Panc1 (cell line): ENCODE data around the gene PRKAA1. TPM values are rescaled to one million over a fixed set of nuclear protein-coding genes. Genes with fewer than 3 reads are reported as not detected.
A peak's percentile ranks its signal among the peaks of the same experiment; 100 is the strongest.

ENCODE experiments used
- ATAC-seq: fragments of 200-7000 bp; cut with Tn5 transposase; 2 replicates; pipeline ENCODE4 v1.9.1; 2020; ENCODE audit warnings: mild to moderate bottlenecking, moderate library complexity
- BruUV-seq: library from RNA; stranded (reverse); fragments of 400-500 nt; replicated peaks from 2 replicates; lab custom pipeline; 2021; lab: Mats Ljungman, UMichigan
- CTCF ChIA-PET: fragments of 300-600 bp; sonication (Branson Sonifier 250); formaldehyde crosslinking; loops from one replicate; lab custom pipeline; 2022; ENCODE audit warnings: antibody characterized with exemption; lab: Charles Lee
- POLR2A ChIA-PET: fragments of 300-600 bp; sonication (Branson Sonifier 250); formaldehyde crosslinking; loops from one replicate; lab custom pipeline; 2022; ENCODE audit warnings: antibody characterized with exemption; lab: Charles Lee
- DNase-seq: peaks from one replicate; pipeline ENCODE4 v3.0.0-alpha.2; 2010; ENCODE audit warnings: low read depth, low spot score
- H3K27ac ChIP-seq: 2 replicates; pipeline ENCODE4 v1.5.1; 2011; ENCODE audit warnings: mild to moderate bottlenecking, low read length, inconsistent platforms
- H3K27me3 ChIP-seq: fragments of 200-500 bp; sonication (Bioruptor generic); 2 replicates; pipeline ENCODE4 v1.6.0; 2014; ENCODE audit warnings: low read length, inconsistent platforms; ENCODE audit not compliant: control insufficient read depth, insufficient read depth
- H3K36me3 ChIP-seq: fragments of 200-500 bp; sonication (Bioruptor generic); 2 replicates; pipeline ENCODE4 v1.5.1; 2014; ENCODE audit warnings: inconsistent platforms, mild to moderate bottlenecking, low read length, moderate library complexity; ENCODE audit not compliant: control insufficient read depth, insufficient read depth
- H3K4me1 ChIP-seq: 2 replicates; pipeline ENCODE4 v1.5.1; 2011; ENCODE audit warnings: inconsistent platforms, mild to moderate bottlenecking, low read length, moderate library complexity; ENCODE audit not compliant: control insufficient read depth, insufficient read depth
- H3K4me3 ChIP-seq, 2 experiments: 2 replicates each; pipeline ENCODE4 v1.5.1; 2011 to 2012; ENCODE audit warnings: low read depth in 2 of 2, low read length in 2 of 2, mild to moderate bottlenecking in 2 of 2, inconsistent platforms in 1 of 2, moderate library complexity in 1 of 2
- H3K9me3 ChIP-seq: fragments of 200-500 bp; sonication (Bioruptor generic); 2 replicates; pipeline ENCODE4 v1.5.1; 2014; ENCODE audit warnings: low read depth, mild to moderate bottlenecking, inconsistent platforms, low read length, moderate library complexity; ENCODE audit not compliant: control insufficient read depth, insufficient read depth
- POLR2AphosphoS5 ChIP-seq: IDR thresholded peaks from 2 replicates; pipeline ENCODE4 v1.6.1; 2012; ENCODE audit warnings: mild to moderate bottlenecking, low read depth, low read length, moderate library complexity
- SIN3A ChIP-seq: IDR thresholded peaks from 2 replicates; pipeline ENCODE4 v1.6.1; 2012; ENCODE audit warnings: low read depth, mild to moderate bottlenecking, low read length, moderate library complexity, borderline replicate concordance; ENCODE audit not compliant: insufficient read depth
- TCF7L2 ChIP-seq: IDR thresholded peaks from 2 replicates; pipeline ENCODE4 v1.6.1; 2011; ENCODE audit warnings: mild to moderate bottlenecking, low read depth, low read length, inconsistent platforms
- in situ Hi-C: cut with HindIII; loops from 2 replicates; pipeline ENCODE4 v1.10.0; 2016; ENCODE audit warnings: low sequenced_read_pairs, low pct_unique_long_range_greater_than_20kb
- intact Hi-C: fragments of 100-400 bp; cut with micrococcal nuclease; formaldehyde crosslinking; loops from one replicate; pipeline ENCODE4 v1.10.0; 2022; ENCODE audit not compliant: unreplicated experiment
- total RNA-seq: library from RNA; stranded (reverse); gene quantifications from one replicate; pipeline ENCODE4 v1.2.1, GENCODE V29; 2021; ENCODE audit not compliant: unreplicated experiment
- TF ChIP-seq, protein P1 (sequence below), 2 experiments: IDR thresholded peaks; 2 replicates each; pipeline ENCODE4 v1.6.1; 2011 to 2012; ENCODE audit warnings: low read depth in 2 of 2, control low read depth in 1 of 2, low read length in 1 of 2, mild to moderate bottlenecking in 1 of 2, moderate library complexity in 1 of 2; ENCODE audit not compliant: insufficient read depth in 1 of 2
- TF ChIP-seq, protein P2 (sequence below): fragments of 450-650 bp; IDR thresholded peaks from 2 replicates; pipeline ENCODE4 v1.5.1; 2017; ENCODE audit warnings: mild to moderate bottlenecking

Gene PRKAA1
- total RNA-seq, 1 experiment from 2014 or later, result 75.8 TPM

DNA sequence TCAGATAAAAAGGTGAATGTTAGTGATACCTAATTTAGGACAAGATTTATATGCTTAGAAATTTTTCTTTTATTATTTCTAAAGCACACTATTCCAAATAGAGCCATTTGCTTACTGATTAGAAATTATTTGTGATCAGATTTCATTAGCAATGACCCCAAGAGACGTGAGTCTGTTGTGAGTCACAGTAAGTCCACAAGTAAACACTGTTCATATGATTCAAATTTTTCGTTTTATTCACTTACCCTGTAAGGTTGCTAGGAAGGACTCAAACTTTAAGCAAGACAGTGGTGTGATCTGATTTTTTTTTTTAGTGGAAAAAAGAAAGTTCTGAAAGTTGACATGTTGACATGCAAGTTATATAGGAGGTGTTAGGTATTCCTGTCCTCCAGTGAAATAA lies 44.2 kb upstream of the PRKAA1 start:
- TF ChIP-seq, protein P1, sequence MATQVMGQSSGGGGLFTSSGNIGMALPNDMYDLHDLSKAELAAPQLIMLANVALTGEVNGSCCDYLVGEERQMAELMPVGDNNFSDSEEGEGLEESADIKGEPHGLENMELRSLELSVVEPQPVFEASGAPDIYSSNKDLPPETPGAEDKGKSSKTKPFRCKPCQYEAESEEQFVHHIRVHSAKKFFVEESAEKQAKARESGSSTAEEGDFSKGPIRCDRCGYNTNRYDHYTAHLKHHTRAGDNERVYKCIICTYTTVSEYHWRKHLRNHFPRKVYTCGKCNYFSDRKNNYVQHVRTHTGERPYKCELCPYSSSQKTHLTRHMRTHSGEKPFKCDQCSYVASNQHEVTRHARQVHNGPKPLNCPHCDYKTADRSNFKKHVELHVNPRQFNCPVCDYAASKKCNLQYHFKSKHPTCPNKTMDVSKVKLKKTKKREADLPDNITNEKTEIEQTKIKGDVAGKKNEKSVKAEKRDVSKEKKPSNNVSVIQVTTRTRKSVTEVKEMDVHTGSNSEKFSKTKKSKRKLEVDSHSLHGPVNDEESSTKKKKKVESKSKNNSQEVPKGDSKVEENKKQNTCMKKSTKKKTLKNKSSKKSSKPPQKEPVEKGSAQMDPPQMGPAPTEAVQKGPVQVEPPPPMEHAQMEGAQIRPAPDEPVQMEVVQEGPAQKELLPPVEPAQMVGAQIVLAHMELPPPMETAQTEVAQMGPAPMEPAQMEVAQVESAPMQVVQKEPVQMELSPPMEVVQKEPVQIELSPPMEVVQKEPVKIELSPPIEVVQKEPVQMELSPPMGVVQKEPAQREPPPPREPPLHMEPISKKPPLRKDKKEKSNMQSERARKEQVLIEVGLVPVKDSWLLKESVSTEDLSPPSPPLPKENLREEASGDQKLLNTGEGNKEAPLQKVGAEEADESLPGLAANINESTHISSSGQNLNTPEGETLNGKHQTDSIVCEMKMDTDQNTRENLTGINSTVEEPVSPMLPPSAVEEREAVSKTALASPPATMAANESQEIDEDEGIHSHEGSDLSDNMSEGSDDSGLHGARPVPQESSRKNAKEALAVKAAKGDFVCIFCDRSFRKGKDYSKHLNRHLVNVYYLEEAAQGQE (IDR thresholded peaks at IDR 0.05; ENCODE audit: insufficient read depth in 1 of 2, low read depth in 2 of 2, low read length in 1 of 2), result no peak
- no peak for TF ChIP-seq POLR2AphosphoS5
- no peak for TF ChIP-seq SIN3A
- TF ChIP-seq, protein P2, sequence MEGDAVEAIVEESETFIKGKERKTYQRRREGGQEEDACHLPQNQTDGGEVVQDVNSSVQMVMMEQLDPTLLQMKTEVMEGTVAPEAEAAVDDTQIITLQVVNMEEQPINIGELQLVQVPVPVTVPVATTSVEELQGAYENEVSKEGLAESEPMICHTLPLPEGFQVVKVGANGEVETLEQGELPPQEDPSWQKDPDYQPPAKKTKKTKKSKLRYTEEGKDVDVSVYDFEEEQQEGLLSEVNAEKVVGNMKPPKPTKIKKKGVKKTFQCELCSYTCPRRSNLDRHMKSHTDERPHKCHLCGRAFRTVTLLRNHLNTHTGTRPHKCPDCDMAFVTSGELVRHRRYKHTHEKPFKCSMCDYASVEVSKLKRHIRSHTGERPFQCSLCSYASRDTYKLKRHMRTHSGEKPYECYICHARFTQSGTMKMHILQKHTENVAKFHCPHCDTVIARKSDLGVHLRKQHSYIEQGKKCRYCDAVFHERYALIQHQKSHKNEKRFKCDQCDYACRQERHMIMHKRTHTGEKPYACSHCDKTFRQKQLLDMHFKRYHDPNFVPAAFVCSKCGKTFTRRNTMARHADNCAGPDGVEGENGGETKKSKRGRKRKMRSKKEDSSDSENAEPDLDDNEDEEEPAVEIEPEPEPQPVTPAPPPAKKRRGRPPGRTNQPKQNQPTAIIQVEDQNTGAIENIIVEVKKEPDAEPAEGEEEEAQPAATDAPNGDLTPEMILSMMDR, result no peak
- no peak for TF ChIP-seq TCF7L2
- Histone ChIP-seq H3K4me3 (no peak overlapping the region), H3K27ac (no peak overlapping the region), H3K36me3 (no peaks in the 10 kb centered on the region), H3K9me3 (no peaks in the 10 kb centered on the region), H3K27me3 (0 out of 2 replicates have a peak, but pooled peaks cover 6% of the 10 kb centered on the region), H3K4me1 (0 out of 2 replicates have a peak, but pooled peaks cover 6% of the 10 kb centered on the region)
- ChIA-PET CTCF (no interaction called here), POLR2A (no interaction called here)
- intact Hi-C loops, result no loop called here
- no peak for ATAC-seq
- BruUV-seq, result no TSS peak
- no peak for DNase-seq
- in situ Hi-C loops, result no loop called here

DNA sequence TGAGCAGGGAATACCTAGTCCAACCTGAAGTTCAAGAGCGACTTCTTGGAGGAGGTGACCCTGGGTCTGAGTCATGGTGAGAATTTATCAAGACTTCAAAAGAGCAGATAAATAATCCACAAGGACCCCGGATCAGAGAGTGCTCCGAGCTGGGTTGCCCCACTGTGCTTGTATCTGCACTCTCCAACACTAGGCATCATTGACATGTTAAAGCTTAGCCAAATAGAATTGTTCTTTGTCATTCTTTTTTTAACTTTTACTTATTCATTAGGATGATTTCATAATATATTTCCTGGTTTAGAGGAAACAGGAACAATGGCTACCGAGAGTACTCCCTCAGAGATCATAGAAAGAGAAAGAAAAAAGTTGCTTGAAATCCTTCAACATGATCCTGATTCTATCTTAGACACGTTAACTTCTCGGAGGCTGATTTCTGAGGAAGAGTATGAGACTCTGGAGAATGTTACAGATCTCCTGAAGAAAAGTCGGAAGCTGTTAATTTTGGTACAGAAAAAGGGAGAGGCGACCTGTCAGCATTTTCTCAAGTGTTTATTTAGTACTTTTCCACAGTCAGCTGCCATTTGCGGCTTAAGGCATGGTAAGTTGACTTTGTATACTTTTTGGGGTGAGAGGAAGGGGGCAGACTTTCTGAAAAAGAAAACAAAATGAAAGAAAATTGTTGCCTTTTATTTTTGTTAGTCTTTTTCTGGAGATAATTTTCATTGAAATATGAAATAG lies 43.1 kb upstream of the PRKAA1 start, which contains the start of gene CARD6:
CARD6 (plus strand) TSS at position 300 of the 738 bp plus-strand sequence; CDS start at position 316, 16 bp downstream.
- ATAC-seq (peak; percentile 52; the same call in 1 of the 2 replicates), DNase-seq (no peak)
- Histone ChIP-seq H3K4me1 (0 out of 2 replicates have a peak, but pooled peaks cover 6% of the 10 kb centered on the region), H3K27ac (peak within 1 kb of the TSS; percentile 72), H3K27me3 (0 out of 2 replicates have a peak, but pooled peaks cover 6% of the 10 kb centered on the region), H3K4me3 (peak within 1 kb of the TSS; percentile 25 to 56), H3K36me3 (no peaks in the 10 kb centered on the region), H3K9me3 (no peaks in the 10 kb centered on the region)
- intact Hi-C loops (no loop called here), in situ Hi-C loops (no loop called here)
- CTCF ChIA-PET, result no interaction called here
- POLR2A ChIA-PET, result no interaction called here
- BruUV-seq, result no TSS peak
- TF ChIP-seq TCF7L2 (no peak), SIN3A (no peak), POLR2AphosphoS5 (no peak)
- TF ChIP-seq, protein P2, result no peak
- TF ChIP-seq, protein P1 (IDR thresholded peaks at IDR 0.05; ENCODE audit: insufficient read depth in 1 of 2, low read depth in 2 of 2, low read length in 1 of 2), result no peak
